Erythroblast (primary cell): ENCODE results near the gene MOV10L1.

Experiments
- GATA1 ChIP-seq: IDR thresholded peaks from 2 replicates; pipeline ENCODE4 v1.6.1; 2011; ENCODE audit warnings: low read depth, mild to moderate bottlenecking, control low read depth, low read length, moderate library complexity
- POLR2A ChIP-seq: IDR thresholded peaks from 2 replicates; pipeline ENCODE4 v1.6.1; 2011; ENCODE audit warnings: mild to moderate bottlenecking, low read length

DNA sequence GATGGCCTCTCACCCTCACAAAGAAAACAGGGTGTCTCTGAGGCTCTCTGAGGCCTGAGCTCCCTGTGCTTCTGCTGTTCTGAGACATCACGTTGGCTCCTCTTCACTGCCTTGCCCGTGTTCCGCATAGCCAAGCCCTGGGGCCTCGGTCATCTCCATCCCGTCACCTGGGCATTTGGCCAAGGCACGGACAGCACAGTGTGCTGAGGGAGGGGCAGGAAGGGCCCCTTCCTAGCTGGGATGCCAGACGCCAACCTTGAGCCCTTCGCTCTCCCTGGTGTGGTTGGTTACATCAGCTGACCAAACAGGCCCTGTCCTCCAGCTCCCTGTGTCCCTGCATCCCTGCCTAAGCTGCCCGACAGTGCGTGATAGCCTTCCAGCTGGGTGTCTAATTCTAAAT is 25.9 kb downstream of the MOV10L1 start:
- TF ChIP-seq POLR2A = no peak
- TF ChIP-seq GATA1 = no peak
